ENCODE measurements around the gene LRRTM4. TPM values are rescaled to one million over a fixed set of nuclear protein-coding genes. Genes with fewer than 3 reads are reported as not detected.

LRRTM4 gene
- total and polyA plus RNA-seq, 2 experiments from 2014 or later, result not detected

DNA sequence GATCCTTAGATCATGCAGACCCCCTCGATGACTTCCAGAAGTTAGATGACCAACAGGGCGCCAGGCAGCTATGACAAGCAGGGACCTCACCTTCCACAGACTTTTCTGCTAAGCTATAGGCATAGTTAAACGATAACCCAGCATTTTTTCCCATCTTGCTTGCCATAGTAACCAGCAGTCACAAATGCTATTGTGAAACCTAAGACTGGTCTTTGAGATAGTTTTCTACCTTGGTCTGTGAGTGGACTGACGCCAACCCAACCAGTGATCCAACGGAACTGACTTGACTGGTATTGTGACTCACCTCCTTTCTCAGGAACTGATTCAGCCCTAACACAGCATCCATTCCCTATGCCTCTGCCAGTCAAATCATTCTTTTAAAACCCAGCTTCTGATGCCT lies 361.2 kb downstream of the LRRTM4 start:
- Histone ChIP-seq H3K27me3 (replicated peaks; ENCODE audit: insufficient read depth) (no peaks in the 10 kb centered on the region), H3K4me1 (ENCODE audit: insufficient read depth) (no peaks in the 10 kb centered on the region), H3K9me3 (ENCODE audit: low read depth) (no peaks in the 10 kb centered on the region), H3F3A (ENCODE audit: insufficient read depth) (no peaks in the 10 kb centered on the region), H3K4me3 (no peak overlapping the region), H3K4me2 (ENCODE audit: unreplicated experiment) (no peak overlapping the region), H3K36me3 (ENCODE audit: low read depth) (no peaks in the 10 kb centered on the region), H3K79me2 (ENCODE audit: insufficient read depth) (no peaks in the 10 kb centered on the region), H3K9me2 (ENCODE audit: insufficient read depth) (no peaks in the 10 kb centered on the region), H2AFZ (no peak overlapping the region), H4K20me1 (ENCODE audit: insufficient read depth) (no peaks in the 10 kb centered on the region), H3K9ac (no peak overlapping the region), H3K27ac (no peak overlapping the region)
- DNase-seq, result no peak
- TF ChIP-seq EZH2phosphoT487 (IDR thresholded peaks at IDR 0.05; ENCODE audit: insufficient read depth, low read depth), result no peak
- TF ChIP-seq EZH2 (IDR thresholded peaks at IDR 0.05; ENCODE audit: insufficient read depth, poor library complexity, severe bottlenecking), result no peak
- WGBS, 2 experiments (ENCODE audit: low coverage in 1 of 2, low lambda C conversion rate in 2 of 2, missing lambda C conversion rate in 2 of 2), result 30 to 32% methylated on average over 5 of the region's 5 CpGs
- in situ Hi-C loops (cut with MboI), result no loop called here

DNA sequence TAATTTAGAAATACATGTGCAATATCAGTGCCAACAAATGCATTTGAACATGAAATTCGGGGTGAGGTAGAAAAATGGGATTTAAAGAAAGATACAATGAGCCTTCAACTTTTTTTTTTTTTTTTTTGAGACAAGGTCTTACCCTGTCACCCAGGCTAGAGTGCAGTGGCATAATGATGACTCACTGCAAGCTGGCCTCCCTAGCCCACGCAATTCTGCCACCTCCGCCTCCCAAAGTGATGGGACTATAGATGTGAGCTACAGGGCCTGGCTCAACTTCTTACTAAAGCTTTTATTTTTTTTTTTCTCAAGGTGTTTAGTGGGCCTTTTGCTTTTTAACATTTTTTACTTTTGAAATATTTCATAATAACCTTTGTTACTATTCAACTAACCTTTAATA lies 365.6 kb downstream of the LRRTM4 start:
- H2AFZ ChIP-seq, result no peak overlapping the region
- H3F3A ChIP-seq (ENCODE audit: insufficient read depth), result no peaks in the 10 kb centered on the region
- no peaks in the 10 kb centered on the region for H3K4me1 ChIP-seq (ENCODE audit: insufficient read depth)
- H3K4me3 ChIP-seq, result no peak overlapping the region
- no peaks in the 10 kb centered on the region for H3K36me3 ChIP-seq (ENCODE audit: low read depth)
- no peaks in the 10 kb centered on the region for H4K20me1 ChIP-seq (ENCODE audit: insufficient read depth)
- H3K4me2 ChIP-seq (ENCODE audit: unreplicated experiment), result no peak overlapping the region
- H3K9me2 ChIP-seq (ENCODE audit: insufficient read depth), result no peaks in the 10 kb centered on the region
- H3K79me2 ChIP-seq (ENCODE audit: insufficient read depth), result no peaks in the 10 kb centered on the region
- 23 to 30% methylated on average over 3 of the region's 3 CpGs for WGBS, 2 experiments (ENCODE audit: low coverage in 1 of 2, low lambda C conversion rate in 2 of 2, missing lambda C conversion rate in 2 of 2)
- no peak for DNase-seq
- H3K27ac ChIP-seq, result no peak overlapping the region
- TF ChIP-seq EZH2phosphoT487 (IDR thresholded peaks at IDR 0.05; ENCODE audit: insufficient read depth, low read depth) (no peak), EZH2 (IDR thresholded peaks at IDR 0.05; ENCODE audit: insufficient read depth, poor library complexity, severe bottlenecking) (no peak)
- in situ Hi-C loops (cut with MboI), result no loop called here
- H3K27me3 ChIP-seq (replicated peaks; ENCODE audit: insufficient read depth), result no peaks in the 10 kb centered on the region
- H3K9me3 ChIP-seq (ENCODE audit: low read depth), result no peaks in the 10 kb centered on the region
- H3K9ac ChIP-seq, result no peak overlapping the region

DNA sequence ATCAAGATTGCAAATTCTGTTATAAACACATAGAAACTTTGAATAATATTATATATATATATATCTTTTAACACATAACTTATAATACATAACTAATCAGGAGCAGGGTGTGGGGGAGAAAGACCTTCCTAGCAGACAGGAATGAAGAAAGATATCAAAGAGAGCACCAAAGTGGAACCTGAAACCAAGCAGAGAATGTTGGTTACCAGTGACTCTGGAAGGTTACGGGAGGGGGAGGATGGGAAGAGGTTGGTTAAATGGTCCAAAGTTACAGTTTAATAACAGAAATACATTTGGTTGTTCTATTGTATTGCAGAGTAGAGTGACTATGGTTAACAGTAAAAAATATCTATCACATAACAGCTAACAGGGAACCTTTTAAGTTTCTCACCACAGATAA lies 366.7 kb downstream of the LRRTM4 start:
- Histone ChIP-seq H3K36me3 (ENCODE audit: low read depth) (no peaks in the 10 kb centered on the region), H3K27me3 (replicated peaks; ENCODE audit: insufficient read depth) (no peaks in the 10 kb centered on the region), H3K9ac (no peak overlapping the region), H3K9me3 (ENCODE audit: low read depth) (no peaks in the 10 kb centered on the region), H4K20me1 (ENCODE audit: insufficient read depth) (no peaks in the 10 kb centered on the region), H3K4me3 (no peak overlapping the region), H3K9me2 (ENCODE audit: insufficient read depth) (no peaks in the 10 kb centered on the region), H3K4me1 (ENCODE audit: insufficient read depth) (no peaks in the 10 kb centered on the region), H3K79me2 (ENCODE audit: insufficient read depth) (no peaks in the 10 kb centered on the region), H3K27ac (no peak overlapping the region), H2AFZ (no peak overlapping the region), H3F3A (ENCODE audit: insufficient read depth) (no peaks in the 10 kb centered on the region), H3K4me2 (ENCODE audit: unreplicated experiment) (no peak overlapping the region)
- TF ChIP-seq EZH2 (IDR thresholded peaks at IDR 0.05; ENCODE audit: insufficient read depth, poor library complexity, severe bottlenecking) (no peak), EZH2phosphoT487 (IDR thresholded peaks at IDR 0.05; ENCODE audit: insufficient read depth, low read depth) (no peak)
- DNase-seq, result no peak
- 10 to 35% methylated on average over 1 of the region's 1 CpG for WGBS, 2 experiments (ENCODE audit: low coverage in 1 of 2, low lambda C conversion rate in 2 of 2, missing lambda C conversion rate in 2 of 2)
- in situ Hi-C loops (cut with MboI), result no loop called here

DNA sequence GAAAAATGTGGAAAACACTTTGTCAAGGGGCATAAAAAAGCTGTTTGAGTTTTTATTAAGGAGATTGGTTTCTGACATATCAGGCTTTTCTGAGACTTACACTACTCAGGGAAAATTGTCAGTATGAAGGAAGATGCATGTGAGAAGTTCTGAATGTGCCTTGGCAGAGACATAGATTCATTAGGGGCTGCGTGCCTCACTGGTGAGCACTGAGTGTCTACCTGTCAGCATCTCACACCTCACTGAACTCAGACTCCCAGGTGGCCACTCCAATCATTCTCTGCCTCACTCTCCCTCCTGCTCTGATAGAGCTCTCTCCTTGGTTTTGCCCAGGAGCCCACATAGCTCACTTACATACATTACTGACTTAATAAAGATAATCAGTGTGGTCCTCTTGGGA lies 372.6 kb downstream of the LRRTM4 start:
- WGBS, 2 experiments (ENCODE audit: low coverage in 1 of 2, low lambda C conversion rate in 2 of 2, missing lambda C conversion rate in 2 of 2), result 17 to 38% methylated on average over 1 of the region's 1 CpG
- in situ Hi-C loops (cut with MboI), result no loop called here
- no peak for DNase-seq
- Histone ChIP-seq H3K27ac (no peak overlapping the region), H3K9me3 (ENCODE audit: low read depth) (no peaks in the 10 kb centered on the region), H4K20me1 (ENCODE audit: insufficient read depth) (no peaks in the 10 kb centered on the region), H3K4me2 (ENCODE audit: unreplicated experiment) (no peak overlapping the region), H2AFZ (no peak overlapping the region), H3K36me3 (ENCODE audit: low read depth) (no peaks in the 10 kb centered on the region), H3K27me3 (replicated peaks; ENCODE audit: insufficient read depth) (no peaks in the 10 kb centered on the region), H3K4me1 (ENCODE audit: insufficient read depth) (no peaks in the 10 kb centered on the region), H3K4me3 (no peak overlapping the region), H3K9me2 (ENCODE audit: insufficient read depth) (no peaks in the 10 kb centered on the region), H3F3A (ENCODE audit: insufficient read depth) (no peaks in the 10 kb centered on the region), H3K79me2 (ENCODE audit: insufficient read depth) (no peaks in the 10 kb centered on the region), H3K9ac (no peak overlapping the region)
- TF ChIP-seq EZH2phosphoT487 (IDR thresholded peaks at IDR 0.05; ENCODE audit: insufficient read depth, low read depth) (no peak), EZH2 (IDR thresholded peaks at IDR 0.05; ENCODE audit: insufficient read depth, poor library complexity, severe bottlenecking) (no peak)

DNA sequence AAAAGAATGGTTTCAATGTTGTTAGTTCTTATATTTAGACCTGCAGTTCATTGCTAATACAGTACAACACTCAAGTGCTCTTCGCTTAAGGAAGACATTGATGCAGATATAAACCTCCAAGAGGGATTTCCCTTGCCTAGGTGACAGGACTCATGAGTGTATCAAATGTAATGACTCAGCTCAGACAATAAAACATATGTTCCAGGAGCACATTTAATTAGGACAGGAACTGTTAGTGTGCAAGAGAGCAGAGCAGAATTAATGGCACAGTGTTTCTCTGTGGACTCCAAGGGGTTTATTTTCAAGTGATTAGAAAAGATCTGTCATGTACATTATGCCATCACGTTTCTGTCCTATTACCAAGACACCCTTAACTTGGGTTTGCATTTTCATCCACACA lies 375.0 kb downstream of the LRRTM4 start:
- Histone ChIP-seq H3K4me2 (ENCODE audit: unreplicated experiment) (no peak overlapping the region), H3K79me2 (ENCODE audit: insufficient read depth) (no peaks in the 10 kb centered on the region), H2AFZ (no peak overlapping the region), H3K9ac (no peak overlapping the region), H3F3A (ENCODE audit: insufficient read depth) (no peaks in the 10 kb centered on the region), H3K4me1 (ENCODE audit: insufficient read depth) (no peaks in the 10 kb centered on the region), H3K36me3 (ENCODE audit: low read depth) (no peaks in the 10 kb centered on the region), H3K9me3 (ENCODE audit: low read depth) (no peaks in the 10 kb centered on the region), H3K27me3 (replicated peaks; ENCODE audit: insufficient read depth) (no peaks in the 10 kb centered on the region), H4K20me1 (ENCODE audit: insufficient read depth) (no peaks in the 10 kb centered on the region), H3K4me3 (no peak overlapping the region), H3K9me2 (ENCODE audit: insufficient read depth) (no peaks in the 10 kb centered on the region), H3K27ac (no peak overlapping the region)
- DNase-seq, result no peak
- no peak for TF ChIP-seq EZH2 (IDR thresholded peaks at IDR 0.05; ENCODE audit: insufficient read depth, poor library complexity, severe bottlenecking)
- TF ChIP-seq EZH2phosphoT487 (IDR thresholded peaks at IDR 0.05; ENCODE audit: insufficient read depth, low read depth), result no peak
- WGBS, 2 experiments (ENCODE audit: low coverage in 1 of 2, low lambda C conversion rate in 2 of 2, missing lambda C conversion rate in 2 of 2), result 10 to 16% methylated on average over 2 of the region's 2 CpGs
- in situ Hi-C loops (cut with MboI), result no loop called here

Data from GM23248 (cell line).